Measurements from ENCODE around the gene KRT4. TPM values are rescaled to one million over a fixed set of nuclear protein-coding genes. Genes with fewer than 3 reads are reported as not detected.
"Not testable (repeated sequence)": the region's sequence is repeated elsewhere in the genome, so short reads cannot be mapped to it uniquely, and the experiment has no call there.

The KRT4 gene
- total RNA-seq, 2 donors from 2014 or later, result not detected

GRCh38 chr12:52796839-52797528 lies 16.9 kb downstream of the KRT4 start:
- DNase-seq, result no peak
- no peaks in the 10 kb centered on the region for H3K27me3 ChIP-seq (ENCODE audit: control insufficient read depth, insufficient read depth, low read length, poor library complexity, severe bottlenecking)
- H3K9ac ChIP-seq (ENCODE audit: extremely low read depth, low read length, poor library complexity, severe bottlenecking), result no peak overlapping the region
- Mint-ChIP-seq H3K36me3 (ENCODE audit: low read depth) (no peaks in the 10 kb centered on the region), H3K27ac (no peak overlapping the region), H3K9me3 (no peaks in the 10 kb centered on the region), H3K4me3 (no peak overlapping the region), H3K27me3 (ENCODE audit: insufficient read depth) (peaks cover 9% of the 10 kb centered on the region), H3K4me1 (peaks cover 6% of the 10 kb centered on the region)
- no peak overlapping the region for H3K4me3 ChIP-seq (ENCODE audit: low read length)
- TF ChIP-seq CTCF (conservative IDR thresholded peaks at IDR 0.05), result no peak
- 87 to 91% methylated on average over 3 of the region's 3 CpGs for WGBS, 2 experiments (ENCODE audit: insufficient coverage in 1 of 2, insufficient read length in 1 of 2)
- no peaks in the 10 kb centered on the region for H3K9me3 ChIP-seq (ENCODE audit: control insufficient read depth, low read length)
- no peak overlapping the region for H3K27ac ChIP-seq (ENCODE audit: low read depth, low read length)
- H3K36me3 ChIP-seq (ENCODE audit: control insufficient read depth, insufficient read depth, low read length), result no peaks in the 10 kb centered on the region
- H3K4me1 ChIP-seq (ENCODE audit: control insufficient read depth, insufficient read depth, low read length), result no peaks in the 10 kb centered on the region

GRCh38 chr12:52796429-52796794 lies 17.5 kb downstream of the KRT4 start:
- peaks cover 11% of the 10 kb centered on the region for H3K27me3 Mint-ChIP-seq (ENCODE audit: insufficient read depth)

GRCh38 chr12:52795694-52796428 lies 18.1 kb downstream of the KRT4 start, which contains the start of gene KRT3:
KRT3 (minus strand) TSS chr12:52796117; CDS start chr12:52796042, 75 bp downstream.
- no peaks in the 10 kb centered on the region for H3K36me3 Mint-ChIP-seq (ENCODE audit: low read depth)
- no peak for TF ChIP-seq CTCF (conservative IDR thresholded peaks at IDR 0.05)
- 94% methylated on average over 11 to 17 of the region's 17 CpGs for WGBS, 2 experiments (ENCODE audit: insufficient coverage in 1 of 2, insufficient read length in 1 of 2)
- Histone ChIP-seq H3K9ac (ENCODE audit: extremely low read depth, low read length, poor library complexity, severe bottlenecking) (no peak within 1 kb of the TSS), H3K36me3 (ENCODE audit: control insufficient read depth, insufficient read depth, low read length) (no peaks in the 10 kb centered on the region), H3K9me3 (ENCODE audit: control insufficient read depth, low read length) (no peaks in the 10 kb centered on the region), H3K27me3 (ENCODE audit: control insufficient read depth, insufficient read depth, low read length, poor library complexity, severe bottlenecking) (no peaks in the 10 kb centered on the region), H3K4me1 (ENCODE audit: control insufficient read depth, insufficient read depth, low read length) (no peaks in the 10 kb centered on the region), H3K27ac (ENCODE audit: low read depth, low read length) (no peak within 1 kb of the TSS), H3K4me3 (ENCODE audit: low read length) (no peak within 1 kb of the TSS)
- H3K27ac Mint-ChIP-seq, result no peak within 1 kb of the TSS
- H3K4me1 Mint-ChIP-seq, result peaks cover 6% of the 10 kb centered on the region
- H3K4me3 Mint-ChIP-seq, result no peak within 1 kb of the TSS
- no peak for DNase-seq
- H3K27me3 Mint-ChIP-seq (ENCODE audit: insufficient read depth), result peaks cover 11% of the 10 kb centered on the region
- H3K9me3 Mint-ChIP-seq, result no peaks in the 10 kb centered on the region

More at GRCh38 chr12:52796429-52796794, 17.5 kb downstream of the KRT4 start:
- peaks cover 6% of the 10 kb centered on the region for H3K4me1 Mint-ChIP-seq
- Histone ChIP-seq H3K36me3 (ENCODE audit: control insufficient read depth, insufficient read depth, low read length) (no peaks in the 10 kb centered on the region), H3K4me1 (ENCODE audit: control insufficient read depth, insufficient read depth, low read length) (no peaks in the 10 kb centered on the region), H3K9me3 (ENCODE audit: control insufficient read depth, low read length) (no peaks in the 10 kb centered on the region), H3K27ac (ENCODE audit: low read depth, low read length) (no peak overlapping the region), H3K4me3 (ENCODE audit: low read length) (no peak overlapping the region), H3K27me3 (ENCODE audit: control insufficient read depth, insufficient read depth, low read length, poor library complexity, severe bottlenecking) (no peaks in the 10 kb centered on the region), H3K9ac (ENCODE audit: extremely low read depth, low read length, poor library complexity, severe bottlenecking) (no peak overlapping the region)
- H3K27ac Mint-ChIP-seq, result no peak overlapping the region
- TF ChIP-seq CTCF (conservative IDR thresholded peaks at IDR 0.05), result no peak
- no peaks in the 10 kb centered on the region for H3K36me3 Mint-ChIP-seq (ENCODE audit: low read depth)
- DNase-seq, result no peak
- no peaks in the 10 kb centered on the region for H3K9me3 Mint-ChIP-seq
- WGBS, 2 experiments (ENCODE audit: insufficient coverage in 1 of 2, insufficient read length in 1 of 2), result 92 to 100% methylated on average over 1 to 3 of the region's 3 CpGs
- no peak overlapping the region for H3K4me3 Mint-ChIP-seq

GRCh38 chr12:52795332-52795674 lies 18.6 kb downstream of the KRT4 start:
- not testable (repeated sequence) for H3K36me3 Mint-ChIP-seq (ENCODE audit: low read depth); H3K36me3 ChIP-seq (ENCODE audit: control insufficient read depth, insufficient read depth, low read length); H3K4me1 ChIP-seq (ENCODE audit: control insufficient read depth, insufficient read depth, low read length); H3K9me3 ChIP-seq (ENCODE audit: control insufficient read depth, low read length); H3K27me3 ChIP-seq (ENCODE audit: control insufficient read depth, insufficient read depth, low read length, poor library complexity, severe bottlenecking); H3K4me1 Mint-ChIP-seq; H3K4me3 ChIP-seq (ENCODE audit: low read length); H3K9ac ChIP-seq (ENCODE audit: extremely low read depth, low read length, poor library complexity, severe bottlenecking); DNase-seq; H3K4me3 Mint-ChIP-seq; H3K27ac ChIP-seq (ENCODE audit: low read depth, low read length); H3K9me3 Mint-ChIP-seq; H3K27ac Mint-ChIP-seq
- WGBS, 2 experiments (ENCODE audit: insufficient coverage in 1 of 2, insufficient read length in 1 of 2), result 82 to 83% methylated on average over 2 of the region's 2 CpGs
- peaks cover 11% of the 10 kb centered on the region for H3K27me3 Mint-ChIP-seq (ENCODE audit: insufficient read depth)
